ENCODE data around the gene ARHGEF28. TPM values are rescaled to one million over a fixed set of nuclear protein-coding genes. Genes with fewer than 3 reads are reported as not detected.

ARHGEF28 gene
- total and polyA plus RNA-seq, 2 of the 4 experiments (the other 2 are of a cell fraction) = 3.6 to 16.0 TPM

- no peaks in the 10 kb centered on the region for H3K27me3 ChIP-seq (ENCODE audit: control insufficient read depth, insufficient read depth, low read length)
- ChIA-PET CTCF (interaction anchor here (1.3 kb wide), 1 partner anchor 8 kb away, joined by 4 read pairs; no protein-coding TSS in a partner anchor), POLR2A (ENCODE audit: unreplicated experiment) (no interaction called here)
- ATAC-seq (ENCODE audit: low read depth) (no peak), DNase-seq (no peak)
- no peak overlapping the region for H3K56ac ChIP-seq (ENCODE audit: extremely low read depth, insufficient read depth, low read length)
- peaks cover 12% of the 10 kb centered on the region for H3K9me1 ChIP-seq (ENCODE audit: insufficient read depth, low read length)
- H3K36me3 ChIP-seq (ENCODE audit: control insufficient read depth, insufficient read depth, low read length) = peaks cover 2% of the 10 kb centered on the region; the same call in 1 of the 2 replicates
- H2AK9ac ChIP-seq (replicated peaks; ENCODE audit: low read depth, low read length, poor library complexity) = no peak overlapping the region
- H3K27ac ChIP-seq (ENCODE audit: insufficient read depth, low read length) = no peak overlapping the region
- no CpG with 5 or more reads among the region's 3 CpGs for WGBS, 2 experiments (ENCODE audit: extremely low coverage in 2 of 2, insufficient read length in 1 of 2)
- in situ Hi-C loops (cut with MboI; ENCODE audit: low sequenced_read_pairs) = no loop called here
- no peak overlapping the region for H4K91ac ChIP-seq (ENCODE audit: insufficient read depth, low read depth, low read length)
- no peak overlapping the region for H2AK5ac ChIP-seq (ENCODE audit: low read depth, low read length)
- no peak overlapping the region for H2AFZ ChIP-seq (replicated peaks; ENCODE audit: low read length, poor library complexity)
- no peak overlapping the region for H3K23ac ChIP-seq (ENCODE audit: low read depth, low read length)
- H3K4me2 ChIP-seq (ENCODE audit: low read depth, low read length) = no peak overlapping the region
- no peaks in the 10 kb centered on the region for H4K20me1 ChIP-seq (ENCODE audit: insufficient read depth, low read length)
- H3K4me1 ChIP-seq (ENCODE audit: control insufficient read depth, insufficient read depth, low read length) = peaks cover 6% of the 10 kb centered on the region
- peaks cover under 1 to 25% of the 10 kb centered on the region in 2 experiments; a peak in 2 of 4 replicates for H3K79me1 ChIP-seq (ENCODE audit: low read depth in 1 of 2, low read length in 2 of 2)
- TF ChIP-seq FOS (IDR thresholded peaks at IDR 0.05; ENCODE audit: low read depth, low read length) (no peak), MAFK (IDR thresholded peaks at IDR 0.05; ENCODE audit: low read depth, low read length) (no peak), NFE2L2 (IDR thresholded peaks at IDR 0.05; ENCODE audit: low read depth, low read length) (no peak)
- no peak overlapping the region; the same call in 1 of the 2 replicates for H3K18ac ChIP-seq (ENCODE audit: low read depth, low read length)
- no peak overlapping the region for H4K8ac ChIP-seq (ENCODE audit: low read depth in 2 of 2, low read length in 2 of 2)
- no peak overlapping the region for H2BK120ac ChIP-seq (ENCODE audit: low read depth, low read length)
- BruUV-seq (replicated peaks) = no TSS peak
- no peak overlapping the region for H2BK15ac ChIP-seq (ENCODE audit: low read depth, low read length)
- H2BK20ac ChIP-seq (ENCODE audit: low read depth, low read length) = no peak overlapping the region
- intact Hi-C loops (cut with micrococcal nuclease) = loop anchor here (5.0 kb wide), 1 partner anchor 53 kb away; no protein-coding TSS in a partner anchor
- H2BK5ac ChIP-seq (ENCODE audit: low read depth, low read length, poor library complexity, severe bottlenecking) = no peak overlapping the region
- H3K9me3 ChIP-seq (ENCODE audit: control insufficient read depth, insufficient read depth, low read length) = no peaks in the 10 kb centered on the region
- no peak overlapping the region for H4K5ac ChIP-seq (ENCODE audit: low read depth, low read length)
- 0 out of 2 replicates have a peak overlapping the region, but pooled peaks have one; percentile 64 for H3K14ac ChIP-seq (replicated peaks; ENCODE audit: low read depth, low read length)
- H3K4me3 ChIP-seq (ENCODE audit: insufficient read depth, low read depth, low read length) = no peak overlapping the region
- no peak overlapping the region for H3K4ac ChIP-seq (ENCODE audit: low read depth, low read length)
- H3K9ac ChIP-seq (ENCODE audit: low read depth, low read length) = no peak overlapping the region
- dilution Hi-C loops (cut with HindIII; ENCODE audit: low sequenced_read_pairs, unreplicated experiment) = loop anchor here (25.0 kb wide), 1 partner anchor 188 kb away; no protein-coding TSS in a partner anchor
Measured at GRCh38 chr5:73774924-73775323, 148.9 kb downstream of the ARHGEF28 start.
